Fibroblast of lung (primary cell): ENCODE data around the gene OR2D3.

ENCODE experiments used
- EZH2 ChIP-seq: IDR thresholded peaks from 2 replicates; pipeline ENCODE4 v1.5.1; 2012; ENCODE audit warnings: low read length, control low read depth, mild to moderate bottlenecking; ENCODE audit errors: missing control alignments
- TF ChIP-seq, protein P1 (sequence below), 2 donors: IDR thresholded peaks in 1 of 2; conservative IDR thresholded peaks in 1 of 2; 1 replicate in 1 of 2; 2 replicates in 1 of 2; pipeline ENCODE4 v1.5.1; 2011 to 2012; ENCODE audit warnings: low read length in 2 of 2, control low read depth in 1 of 2, inconsistent platforms in 1 of 2, low read depth in 1 of 2, mild to moderate bottlenecking in 1 of 2

DNA sequence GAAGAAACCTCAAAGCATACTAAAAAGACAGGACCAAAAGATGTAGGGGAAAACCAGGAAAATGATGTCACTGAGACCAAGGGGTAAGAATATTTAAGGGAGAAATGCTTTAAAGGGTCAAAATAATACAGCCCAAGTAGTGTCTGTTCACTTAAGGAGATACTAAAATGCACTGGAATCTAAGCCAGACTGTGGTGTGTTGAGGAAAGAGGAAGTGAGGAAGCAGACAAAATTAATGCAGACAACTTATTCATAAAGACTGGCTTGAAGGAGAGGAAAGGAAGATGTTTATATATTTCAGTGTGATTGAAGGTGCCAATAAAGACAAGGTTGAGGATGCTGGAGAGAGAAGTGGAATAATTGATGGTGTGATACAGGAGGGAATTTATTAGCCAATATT, 21.2 kb downstream of the OR2D3 start:
- TF ChIP-seq, protein P1, sequence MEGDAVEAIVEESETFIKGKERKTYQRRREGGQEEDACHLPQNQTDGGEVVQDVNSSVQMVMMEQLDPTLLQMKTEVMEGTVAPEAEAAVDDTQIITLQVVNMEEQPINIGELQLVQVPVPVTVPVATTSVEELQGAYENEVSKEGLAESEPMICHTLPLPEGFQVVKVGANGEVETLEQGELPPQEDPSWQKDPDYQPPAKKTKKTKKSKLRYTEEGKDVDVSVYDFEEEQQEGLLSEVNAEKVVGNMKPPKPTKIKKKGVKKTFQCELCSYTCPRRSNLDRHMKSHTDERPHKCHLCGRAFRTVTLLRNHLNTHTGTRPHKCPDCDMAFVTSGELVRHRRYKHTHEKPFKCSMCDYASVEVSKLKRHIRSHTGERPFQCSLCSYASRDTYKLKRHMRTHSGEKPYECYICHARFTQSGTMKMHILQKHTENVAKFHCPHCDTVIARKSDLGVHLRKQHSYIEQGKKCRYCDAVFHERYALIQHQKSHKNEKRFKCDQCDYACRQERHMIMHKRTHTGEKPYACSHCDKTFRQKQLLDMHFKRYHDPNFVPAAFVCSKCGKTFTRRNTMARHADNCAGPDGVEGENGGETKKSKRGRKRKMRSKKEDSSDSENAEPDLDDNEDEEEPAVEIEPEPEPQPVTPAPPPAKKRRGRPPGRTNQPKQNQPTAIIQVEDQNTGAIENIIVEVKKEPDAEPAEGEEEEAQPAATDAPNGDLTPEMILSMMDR (conservative IDR thresholded peaks at IDR 0.05 in 1 of 2, IDR thresholded peaks at IDR 0.05 in 1 of 2; ENCODE audit: low read depth in 1 of 2, low read length in 2 of 2) = no peak
- no peak for TF ChIP-seq EZH2
